Brain microvascular endothelial cell (primary cell): ENCODE measurements around the gene IRGQ.

Experiments
- DNase-seq: peaks from one replicate; pipeline ENCODE4 v3.0.0-alpha.2; 2020
- H3K27ac ChIP-seq: fragments of 250-450 bp; sonication (Bioruptor Pico); 2 replicates; pipeline ENCODE4 v1.5.1; 2020; ENCODE audit warnings: mild to moderate bottlenecking, moderate library complexity
- H3K27me3 ChIP-seq: fragments of 250-450 bp; sonication (Bioruptor Pico); replicated peaks from 2 replicates; pipeline ENCODE4 v1.5.1; 2020; ENCODE audit warnings: mild to moderate bottlenecking
- H3K36me3 ChIP-seq: fragments of 250-450 bp; sonication (Bioruptor Pico); replicated peaks from 2 replicates; pipeline ENCODE4 v1.5.1; 2020; ENCODE audit warnings: mild to moderate bottlenecking
- H3K4me3 ChIP-seq: 2 replicates; pipeline ENCODE4 v1.5.1; 2011; ENCODE audit warnings: low read depth, mild to moderate bottlenecking, control low read depth, low read length, moderate library complexity
- in situ Hi-C: cut with HindIII; loops from 2 replicates; pipeline ENCODE4 v1.10.0; 2017; ENCODE audit warnings: low sequenced_read_pairs, low pct_ligation_motif_present
- TF ChIP-seq, protein P1 (sequence below): IDR thresholded peaks from 2 replicates; pipeline ENCODE4 v1.5.1; 2011; ENCODE audit warnings: low read depth, mild to moderate bottlenecking, moderate library complexity, low read length, control low read depth, inconsistent platforms; ENCODE audit errors: missing control alignments

Gene IRGQ, protein sequence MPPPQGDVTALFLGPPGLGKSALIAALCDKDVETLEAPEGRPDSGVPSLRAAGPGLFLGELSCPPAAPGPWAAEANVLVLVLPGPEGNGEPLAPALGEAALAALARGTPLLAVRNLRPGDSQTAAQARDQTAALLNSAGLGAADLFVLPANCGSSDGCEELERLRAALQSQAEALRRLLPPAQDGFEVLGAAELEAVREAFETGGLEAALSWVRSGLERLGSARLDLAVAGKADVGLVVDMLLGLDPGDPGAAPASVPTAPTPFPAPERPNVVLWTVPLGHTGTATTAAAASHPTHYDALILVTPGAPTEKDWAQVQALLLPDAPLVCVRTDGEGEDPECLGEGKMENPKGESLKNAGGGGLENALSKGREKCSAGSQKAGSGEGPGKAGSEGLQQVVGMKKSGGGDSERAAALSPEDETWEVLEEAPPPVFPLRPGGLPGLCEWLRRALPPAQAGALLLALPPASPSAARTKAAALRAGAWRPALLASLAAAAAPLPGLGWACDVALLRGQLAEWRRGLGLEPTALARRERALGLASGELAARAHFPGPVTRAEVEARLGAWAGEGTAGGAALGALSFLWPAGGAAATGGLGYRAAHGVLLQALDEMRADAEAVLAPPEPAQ

DNA sequence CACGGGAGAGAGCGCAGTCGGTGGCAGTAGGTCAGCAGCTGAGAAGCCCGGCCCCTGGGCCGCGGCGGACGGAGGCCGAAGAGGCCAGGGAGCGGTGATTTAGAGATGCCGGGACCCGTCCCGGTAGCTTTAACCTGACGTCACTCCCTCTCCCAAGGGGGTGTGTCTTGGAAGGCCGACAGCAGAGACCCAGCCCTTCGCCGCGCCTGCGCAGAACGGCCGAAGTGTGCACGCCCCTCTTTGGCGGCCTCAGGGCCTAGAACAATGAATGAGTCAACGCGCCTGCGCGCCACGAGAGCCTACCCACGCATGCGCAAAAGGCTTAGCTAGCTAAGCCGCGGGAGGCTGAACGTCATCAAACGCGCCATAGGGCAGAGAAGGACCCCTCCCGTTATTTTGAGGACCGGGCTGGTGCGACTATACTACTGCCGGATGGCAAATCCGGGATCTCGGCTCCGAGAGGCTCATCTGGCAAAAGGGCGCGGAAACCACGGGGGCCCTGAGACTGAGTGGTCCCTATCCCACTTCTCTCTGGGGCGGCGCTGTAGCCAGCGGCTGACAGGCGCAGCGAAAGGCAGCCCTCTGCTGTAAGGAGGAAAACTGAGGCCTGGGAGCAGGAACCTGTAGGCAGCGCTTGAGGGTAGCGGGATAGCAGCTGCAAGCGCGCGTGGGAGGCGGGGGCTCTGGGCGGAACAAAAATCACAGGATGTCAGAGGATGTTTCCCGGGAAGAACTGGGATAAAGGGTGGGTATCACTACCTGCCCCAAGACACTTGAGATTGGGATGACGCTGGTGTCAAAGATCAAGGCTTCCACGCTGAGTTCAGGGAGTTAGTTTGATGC is at the start of gene IRGQ, which contains the start of gene ZNF576:
Gene IRGQ (minus strand): TSS at position 136 of the 843 bp plus-strand sequence. CDS start 796 bp downstream, outside the sequence.
Gene ZNF576 (plus strand): TSS at position 597 of the 843 bp plus-strand sequence. CDS start 514 bp downstream, outside the sequence.
- in situ Hi-C loops: no loop called here
- peaks cover 28% of the 10 kb centered on the region for H3K36me3 ChIP-seq
- H3K27ac ChIP-seq: peak within 1 kb of the TSS; percentile 100
- no peaks in the 10 kb centered on the region for H3K27me3 ChIP-seq
- H3K4me3 ChIP-seq: peak within 1 kb of the TSS; percentile 83
- DNase-seq: peak; percentile 99
- TF ChIP-seq, protein P1, sequence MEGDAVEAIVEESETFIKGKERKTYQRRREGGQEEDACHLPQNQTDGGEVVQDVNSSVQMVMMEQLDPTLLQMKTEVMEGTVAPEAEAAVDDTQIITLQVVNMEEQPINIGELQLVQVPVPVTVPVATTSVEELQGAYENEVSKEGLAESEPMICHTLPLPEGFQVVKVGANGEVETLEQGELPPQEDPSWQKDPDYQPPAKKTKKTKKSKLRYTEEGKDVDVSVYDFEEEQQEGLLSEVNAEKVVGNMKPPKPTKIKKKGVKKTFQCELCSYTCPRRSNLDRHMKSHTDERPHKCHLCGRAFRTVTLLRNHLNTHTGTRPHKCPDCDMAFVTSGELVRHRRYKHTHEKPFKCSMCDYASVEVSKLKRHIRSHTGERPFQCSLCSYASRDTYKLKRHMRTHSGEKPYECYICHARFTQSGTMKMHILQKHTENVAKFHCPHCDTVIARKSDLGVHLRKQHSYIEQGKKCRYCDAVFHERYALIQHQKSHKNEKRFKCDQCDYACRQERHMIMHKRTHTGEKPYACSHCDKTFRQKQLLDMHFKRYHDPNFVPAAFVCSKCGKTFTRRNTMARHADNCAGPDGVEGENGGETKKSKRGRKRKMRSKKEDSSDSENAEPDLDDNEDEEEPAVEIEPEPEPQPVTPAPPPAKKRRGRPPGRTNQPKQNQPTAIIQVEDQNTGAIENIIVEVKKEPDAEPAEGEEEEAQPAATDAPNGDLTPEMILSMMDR: no peak

DNA sequence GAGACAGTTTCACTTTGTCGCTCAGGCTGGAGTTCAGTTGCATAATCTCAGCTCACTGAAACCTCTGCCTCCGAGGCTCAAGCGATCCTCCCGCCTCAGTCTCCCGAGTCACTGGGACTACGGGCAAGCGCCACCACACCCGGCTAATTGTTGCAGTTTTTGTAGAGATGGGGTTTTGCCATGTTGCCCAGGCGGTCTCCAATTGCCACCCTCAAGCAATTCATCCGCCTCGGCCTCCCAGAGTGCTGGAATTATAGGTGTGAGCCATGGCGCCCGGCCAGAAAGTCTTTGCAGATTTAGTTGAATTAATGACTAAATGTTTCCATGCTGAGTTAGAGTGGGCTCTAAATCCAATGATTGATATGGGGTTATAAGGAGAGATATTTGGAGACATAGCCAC is 48.2 kb upstream of the IRGQ start:
- peaks cover 31% of the 10 kb centered on the region for H3K36me3 ChIP-seq
- H3K27ac ChIP-seq: no peak overlapping the region
- no peak for DNase-seq
- in situ Hi-C loops: no loop called here
- H3K27me3 ChIP-seq: peaks cover 1% of the 10 kb centered on the region
- TF ChIP-seq, protein P1: no peak
- H3K4me3 ChIP-seq: no peak overlapping the region

- Histone ChIP-seq H3K27me3 (peaks cover 7% of the 10 kb centered on the region), H3K36me3 (peaks cover 23% of the 10 kb centered on the region), H3K27ac (no peak overlapping the region), H3K4me3 (no peak overlapping the region)
- no peak for DNase-seq
- TF ChIP-seq, protein P1: no peak
- in situ Hi-C loops: no loop called here
Measured at GRCh38 chr19:43643326-43643725, 47.4 kb upstream of the IRGQ start.

GRCh38 chr19:43642531-43642930 is 46.6 kb upstream of the IRGQ start:
- peaks cover 15% of the 10 kb centered on the region for H3K36me3 ChIP-seq
- in situ Hi-C loops: no loop called here
- DNase-seq: no peak
- TF ChIP-seq, protein P1: no peak
- peaks cover 7% of the 10 kb centered on the region for H3K27me3 ChIP-seq
- no peak overlapping the region for H3K4me3 ChIP-seq
- H3K27ac ChIP-seq: no peak overlapping the region

GRCh38 chr19:43641333-43641732 is 45.4 kb upstream of the IRGQ start:
- Histone ChIP-seq H3K27me3 (peaks cover 7% of the 10 kb centered on the region), H3K27ac (no peak overlapping the region), H3K36me3 (peaks cover 5% of the 10 kb centered on the region), H3K4me3 (no peak overlapping the region)
- TF ChIP-seq, protein P1: no peak
- no peak for DNase-seq
- in situ Hi-C loops: no loop called here
